GM10266 (cell line): ENCODE results near the gene TRPM3.

ENCODE experiments used
- DNase-seq: peaks from one replicate; pipeline ENCODE4 v3.0.0; 2012; ENCODE audit errors: extremely low spot score
- CTCF ChIP-seq: IDR thresholded peaks from 2 replicates; pipeline ENCODE4 v1.5.1; 2012; ENCODE audit warnings: mild to moderate bottlenecking, low read depth; ENCODE audit not compliant: control insufficient read depth, insufficient read depth; ENCODE audit errors: missing control alignments

TRPM3 gene

GRCh38 chr9:70597886-70598285 is 523.5 kb downstream of the TRPM3 start:
- DNase-seq = no peak
- no peak for TF ChIP-seq CTCF

GRCh38 chr9:70595211-70595610 is 526.2 kb downstream of the TRPM3 start:
- TF ChIP-seq CTCF = no peak
- DNase-seq = no peak

- TF ChIP-seq CTCF = no peak
- DNase-seq = no peak
Measured at GRCh38 chr9:70594386-70594944, 527.0 kb downstream of the TRPM3 start.

- no peak for DNase-seq
- TF ChIP-seq CTCF = no peak
Measured at GRCh38 chr9:70593241-70593640, 528.2 kb downstream of the TRPM3 start.

GRCh38 chr9:70590315-70590677 is 531.1 kb downstream of the TRPM3 start:
- no peak for DNase-seq
- TF ChIP-seq CTCF = no peak

- DNase-seq = no peak
- no peak for TF ChIP-seq CTCF
Measured at GRCh38 chr9:70589571-70590314, 531.7 kb downstream of the TRPM3 start.

- TF ChIP-seq CTCF = no peak
- DNase-seq = no peak
Measured at GRCh38 chr9:70588999-70589398, 532.4 kb downstream of the TRPM3 start.
